ENCODE results near the gene CYP4F2. TPM values are rescaled to one million over a fixed set of nuclear protein-coding genes. Genes with fewer than 3 reads are reported as not detected.
"Not testable (repeated sequence)": the region's sequence is repeated elsewhere in the genome, so short reads cannot be mapped to it uniquely, and the experiment has no call there.

Gene CYP4F2
- total RNA-seq, 1 donor from 2014 or later = 83.0 TPM

DNA sequence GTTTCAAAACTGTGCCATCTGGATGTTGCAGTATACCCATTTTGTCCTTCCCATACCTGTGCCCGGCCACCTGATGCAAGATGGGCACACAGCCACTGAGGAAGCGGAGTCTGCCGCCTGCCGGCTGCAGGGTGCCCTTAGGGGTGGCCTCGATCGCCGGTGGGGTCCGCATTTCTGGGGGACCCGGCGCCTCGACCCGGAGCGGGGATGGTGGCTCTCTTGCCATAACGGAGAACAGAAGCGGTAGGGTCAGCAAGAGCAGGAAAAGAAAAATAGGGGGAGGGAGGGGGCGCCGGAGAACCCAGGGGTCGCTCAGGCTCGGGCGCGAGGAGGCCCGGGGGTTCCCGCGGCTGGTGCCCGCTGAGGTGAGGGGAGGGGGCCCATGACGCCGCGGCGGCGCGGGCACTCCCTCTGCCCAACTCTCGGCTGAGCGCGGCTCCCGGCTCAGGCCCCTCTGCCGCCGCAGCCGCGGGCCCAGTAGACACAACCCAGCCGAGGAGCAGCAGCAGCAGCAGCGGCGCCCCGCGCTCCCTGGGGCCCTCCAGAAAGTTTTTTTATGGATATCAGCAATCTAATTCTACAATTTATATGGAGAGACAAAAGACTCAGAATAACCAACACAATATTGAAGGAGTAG is 13.8 kb upstream of the CYP4F2 start:
- Histone ChIP-seq H3K27ac (no peak overlapping the region), H3K4me3 (no peak overlapping the region)

DNA sequence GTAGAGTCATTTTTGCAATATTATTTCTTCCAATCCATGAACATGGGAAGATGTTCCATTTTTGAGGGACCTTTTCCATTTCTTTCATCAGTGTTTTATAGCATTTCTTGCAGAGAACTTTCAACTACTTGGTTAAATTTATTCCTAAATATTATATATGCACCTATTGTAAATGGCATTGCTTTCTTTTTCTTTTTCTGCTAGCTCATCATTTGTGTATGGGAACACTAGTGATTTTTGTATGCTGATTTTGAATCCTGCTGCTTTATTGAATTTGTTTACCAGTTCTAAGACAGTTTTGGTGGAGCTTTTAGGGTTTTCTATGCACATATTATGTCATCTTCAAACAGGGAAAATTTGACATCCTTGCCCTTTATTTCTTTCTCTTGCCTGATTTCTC is 7.2 kb upstream of the CYP4F2 start:
- intact Hi-C loops (cut with DNase I) = no loop called here
- no peak overlapping the region for H3K4me3 ChIP-seq
- H3K36me3 ChIP-seq = no peaks in the 10 kb centered on the region
- TF ChIP-seq, protein P1, sequence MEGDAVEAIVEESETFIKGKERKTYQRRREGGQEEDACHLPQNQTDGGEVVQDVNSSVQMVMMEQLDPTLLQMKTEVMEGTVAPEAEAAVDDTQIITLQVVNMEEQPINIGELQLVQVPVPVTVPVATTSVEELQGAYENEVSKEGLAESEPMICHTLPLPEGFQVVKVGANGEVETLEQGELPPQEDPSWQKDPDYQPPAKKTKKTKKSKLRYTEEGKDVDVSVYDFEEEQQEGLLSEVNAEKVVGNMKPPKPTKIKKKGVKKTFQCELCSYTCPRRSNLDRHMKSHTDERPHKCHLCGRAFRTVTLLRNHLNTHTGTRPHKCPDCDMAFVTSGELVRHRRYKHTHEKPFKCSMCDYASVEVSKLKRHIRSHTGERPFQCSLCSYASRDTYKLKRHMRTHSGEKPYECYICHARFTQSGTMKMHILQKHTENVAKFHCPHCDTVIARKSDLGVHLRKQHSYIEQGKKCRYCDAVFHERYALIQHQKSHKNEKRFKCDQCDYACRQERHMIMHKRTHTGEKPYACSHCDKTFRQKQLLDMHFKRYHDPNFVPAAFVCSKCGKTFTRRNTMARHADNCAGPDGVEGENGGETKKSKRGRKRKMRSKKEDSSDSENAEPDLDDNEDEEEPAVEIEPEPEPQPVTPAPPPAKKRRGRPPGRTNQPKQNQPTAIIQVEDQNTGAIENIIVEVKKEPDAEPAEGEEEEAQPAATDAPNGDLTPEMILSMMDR (IDR thresholded peaks at IDR 0.05) = no peak
- H3K9me3 ChIP-seq = peaks cover 0 to 6% of the 10 kb centered on the region in 2 donors
- no peak overlapping the region for H3K27ac ChIP-seq
- H3K27me3 ChIP-seq = no peaks in the 10 kb centered on the region
- no peak for DNase-seq (ENCODE audit: low spot score in 2 of 2)
- H3K4me1 ChIP-seq = no peaks in the 10 kb centered on the region

More for the DNA sequence above, 13.8 kb upstream of the CYP4F2 start:
- Histone ChIP-seq H3K27me3 (peaks cover 3% of the 10 kb centered on the region), H3K4me1 (no peaks in the 10 kb centered on the region), H3K36me3 (peaks cover 0 to 17% of the 10 kb centered on the region in 2 donors), H3K9me3 (peaks cover 0 to 12% of the 10 kb centered on the region in 2 donors)
- DNase-seq (ENCODE audit: low spot score in 2 of 2) = no peak
- intact Hi-C loops (cut with DNase I) = no loop called here
- TF ChIP-seq, protein P1 (IDR thresholded peaks at IDR 0.05) = no peak

DNA sequence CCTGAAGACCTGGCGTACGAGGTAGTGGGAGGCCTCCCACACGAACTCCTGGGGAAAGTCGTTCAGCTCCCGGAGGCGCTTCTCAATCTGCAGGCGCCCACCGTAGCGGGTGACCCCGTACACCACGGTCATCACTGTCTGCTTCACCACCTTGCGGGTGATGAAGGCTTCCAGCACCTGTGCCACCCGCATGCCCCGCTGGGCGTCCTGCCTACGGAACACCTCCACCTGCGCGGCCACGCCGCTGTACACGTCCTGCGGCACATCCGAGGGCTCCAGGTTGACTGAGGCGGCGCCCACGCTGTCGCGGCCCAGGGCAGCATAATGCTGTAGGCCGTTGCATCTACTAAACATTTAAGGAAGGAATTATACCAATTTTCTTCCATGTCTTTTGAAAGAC is 5.0 kb upstream of the CYP4F2 start:
- DNase-seq (ENCODE audit: low spot score in 2 of 2); H3K27ac ChIP-seq; H3K4me3 ChIP-seq; H3K9me3 ChIP-seq; intact Hi-C loops (cut with DNase I); H3K36me3 ChIP-seq; H3K27me3 ChIP-seq; H3K4me1 ChIP-seq: not testable (repeated sequence)

DNA sequence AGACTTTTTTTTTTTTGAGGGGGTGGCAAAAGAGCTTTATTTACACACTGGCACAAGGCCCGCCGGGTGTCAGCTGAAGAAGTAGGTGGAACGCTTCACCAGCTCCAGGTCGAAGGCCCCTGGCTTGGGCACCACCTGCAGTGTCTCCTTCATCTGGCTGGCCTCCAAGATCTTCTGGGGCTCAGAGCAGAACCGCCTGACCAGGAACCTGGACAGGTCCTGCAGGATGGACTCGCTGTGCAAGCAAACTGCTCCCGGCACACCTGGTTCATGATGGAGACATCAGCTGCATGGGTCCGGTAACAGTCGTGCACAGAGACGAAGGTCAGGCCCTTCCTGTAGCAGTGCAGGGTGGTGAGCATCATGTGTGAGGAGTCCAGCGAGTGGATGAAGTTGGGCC is 4.4 kb upstream of the CYP4F2 start:
- H3K36me3 ChIP-seq = no peaks in the 10 kb centered on the region
- DNase-seq (ENCODE audit: low spot score in 2 of 2) = no peak
- no peaks in the 10 kb centered on the region for H3K27me3 ChIP-seq
- peaks cover 0 to 6% of the 10 kb centered on the region in 2 donors for H3K9me3 ChIP-seq
- intact Hi-C loops (cut with DNase I) = no loop called here
- TF ChIP-seq, protein P1 (IDR thresholded peaks at IDR 0.05) = no peak
- no peak overlapping the region for H3K27ac ChIP-seq
- H3K4me1 ChIP-seq = no peaks in the 10 kb centered on the region
- H3K4me3 ChIP-seq = no peak overlapping the region

DNA sequence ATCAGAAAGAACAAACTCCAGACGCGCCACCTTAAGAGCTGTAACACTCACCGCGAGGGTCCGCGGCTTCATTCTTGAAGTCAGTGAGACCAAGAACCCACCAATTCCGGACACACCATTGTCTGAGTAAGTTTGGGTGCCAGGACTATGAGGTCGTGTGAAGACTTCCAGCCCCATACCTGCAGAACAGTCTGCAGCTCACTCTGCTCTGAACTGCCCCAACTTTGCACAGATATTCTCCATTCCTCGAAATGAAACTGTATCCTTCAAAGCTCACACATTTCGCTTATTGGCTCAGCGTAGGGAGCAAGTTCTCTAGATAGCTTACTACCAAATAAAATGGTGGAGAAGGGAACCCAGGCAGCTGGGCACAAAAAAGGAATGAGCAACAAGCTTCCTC is 2.6 kb upstream of the CYP4F2 start:
- Histone ChIP-seq H3K4me1 (no peaks in the 10 kb centered on the region), H3K27me3 (no peaks in the 10 kb centered on the region)
- no peak for DNase-seq (ENCODE audit: low spot score in 2 of 2)

DNA sequence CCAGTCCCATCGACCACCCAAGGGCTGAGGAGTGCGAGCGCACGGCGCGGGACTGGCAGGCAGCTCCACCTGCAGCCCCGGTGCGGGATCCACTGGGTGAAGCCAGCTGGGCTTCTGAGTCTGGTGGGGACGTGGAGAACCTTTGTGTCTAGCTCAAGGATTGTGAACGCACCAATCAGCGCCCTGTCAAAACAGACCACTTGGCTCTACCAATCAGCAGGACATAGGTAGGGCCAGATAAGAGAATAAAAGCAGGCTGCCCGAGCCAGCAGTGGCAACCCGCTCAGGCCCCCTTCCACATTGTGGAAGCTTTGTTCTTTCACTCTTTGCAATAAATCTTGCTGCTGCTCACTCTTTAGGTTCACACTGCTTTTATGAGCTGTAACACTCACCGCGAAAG is 2.2 kb upstream of the CYP4F2 start:
- H3K27ac ChIP-seq; H3K9me3 ChIP-seq; H3K36me3 ChIP-seq; H3K4me3 ChIP-seq; H3K4me1 ChIP-seq; H3K27me3 ChIP-seq; intact Hi-C loops (cut with DNase I); DNase-seq (ENCODE audit: low spot score in 2 of 2): not testable (repeated sequence)

More for the DNA sequence above, 2.6 kb upstream of the CYP4F2 start:
- TF ChIP-seq, protein P1 (IDR thresholded peaks at IDR 0.05) = no peak
- H3K9me3 ChIP-seq = no peaks in the 10 kb centered on the region
- intact Hi-C loops (cut with DNase I) = no loop called here
- H3K27ac ChIP-seq = no peak overlapping the region
- H3K4me3 ChIP-seq = no peak overlapping the region
- H3K36me3 ChIP-seq = no peaks in the 10 kb centered on the region

DNA sequence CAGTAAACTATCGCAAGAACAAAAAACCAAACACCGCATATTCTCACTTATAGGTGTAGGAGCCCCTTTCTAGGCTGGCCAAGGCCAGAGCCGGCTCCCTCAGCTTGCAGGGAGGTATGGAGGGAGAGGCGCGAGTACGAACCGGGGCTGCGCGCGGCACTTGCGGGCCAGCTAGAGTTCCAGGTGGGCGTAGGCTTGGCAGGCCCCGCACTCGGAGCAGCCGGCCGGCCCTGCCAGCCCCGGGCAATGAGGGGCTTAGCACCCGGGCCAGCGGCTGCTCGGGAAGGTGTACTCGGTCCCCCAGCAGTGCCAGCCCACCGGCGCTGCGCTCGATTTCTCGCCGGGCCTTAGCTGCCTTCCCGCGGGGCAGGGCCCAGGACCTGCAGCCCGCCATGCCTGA is 1.7 kb upstream of the CYP4F2 start:
- H3K4me3 ChIP-seq; intact Hi-C loops (cut with DNase I); H3K9me3 ChIP-seq; H3K27me3 ChIP-seq; DNase-seq (ENCODE audit: low spot score in 2 of 2); H3K4me1 ChIP-seq; H3K36me3 ChIP-seq; H3K27ac ChIP-seq: not testable (repeated sequence)

All from ascending aorta (tissue), 2 donors.